Stimulated activated CD4-positive, alpha-beta T cell treated with anti-CD3 and anti-CD28 coated beads, Interleukin-4, amount 100 ng/mL, for 4 hours (primary cell): ENCODE data around the gene WDR70.

Experiments used
- DNase-seq, 2 experiments: peaks; one replicate each; pipeline ENCODE4 v3.0.0-alpha.2; 2020

Gene WDR70

DNA sequence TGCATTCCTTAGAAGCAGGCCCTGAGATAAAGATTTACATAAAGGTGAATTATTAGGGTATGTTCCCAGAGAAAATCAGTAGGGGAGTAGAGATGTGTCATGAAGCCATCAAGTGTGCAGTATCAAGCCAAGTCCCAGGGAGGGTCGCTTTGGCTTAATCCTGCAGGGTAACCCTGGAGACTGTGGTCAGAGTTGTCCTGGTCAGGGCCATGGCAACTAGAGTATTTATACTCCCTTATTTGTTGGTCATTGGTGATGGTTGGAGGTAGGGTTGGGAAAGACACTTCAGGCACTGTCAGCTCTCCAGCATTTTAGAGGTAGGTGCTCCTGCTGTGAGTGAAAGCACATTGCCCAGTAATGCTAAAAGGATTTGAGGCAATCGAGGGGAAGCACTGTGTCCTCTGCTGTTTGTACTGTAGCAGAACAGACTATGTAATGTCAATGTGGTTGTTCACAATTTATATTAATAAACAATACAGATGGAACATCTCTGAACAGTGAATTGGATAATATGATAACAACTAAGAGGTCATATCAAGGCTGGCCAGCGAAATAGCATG is 351.9 kb downstream of the WDR70 start:
- no peak for DNase-seq

DNA sequence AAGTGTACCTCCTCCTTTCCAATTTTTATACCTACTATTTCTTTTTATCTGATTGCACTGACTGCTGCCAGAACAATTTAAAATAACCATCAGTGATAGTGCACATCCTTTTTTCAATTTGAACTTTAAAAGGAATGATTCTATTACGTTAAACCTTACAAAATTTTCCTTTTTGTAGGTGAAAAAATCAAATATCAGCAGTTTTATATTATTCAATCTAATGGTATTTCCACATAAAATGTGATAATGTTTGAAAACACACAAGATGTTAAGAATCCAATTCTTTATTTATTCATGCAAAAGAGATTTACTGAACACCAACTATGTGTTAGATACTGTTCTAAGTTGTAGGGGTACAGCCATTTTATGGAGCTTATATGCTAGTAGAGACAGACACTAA is 355.0 kb downstream of the WDR70 start:
- no peak for DNase-seq

DNA sequence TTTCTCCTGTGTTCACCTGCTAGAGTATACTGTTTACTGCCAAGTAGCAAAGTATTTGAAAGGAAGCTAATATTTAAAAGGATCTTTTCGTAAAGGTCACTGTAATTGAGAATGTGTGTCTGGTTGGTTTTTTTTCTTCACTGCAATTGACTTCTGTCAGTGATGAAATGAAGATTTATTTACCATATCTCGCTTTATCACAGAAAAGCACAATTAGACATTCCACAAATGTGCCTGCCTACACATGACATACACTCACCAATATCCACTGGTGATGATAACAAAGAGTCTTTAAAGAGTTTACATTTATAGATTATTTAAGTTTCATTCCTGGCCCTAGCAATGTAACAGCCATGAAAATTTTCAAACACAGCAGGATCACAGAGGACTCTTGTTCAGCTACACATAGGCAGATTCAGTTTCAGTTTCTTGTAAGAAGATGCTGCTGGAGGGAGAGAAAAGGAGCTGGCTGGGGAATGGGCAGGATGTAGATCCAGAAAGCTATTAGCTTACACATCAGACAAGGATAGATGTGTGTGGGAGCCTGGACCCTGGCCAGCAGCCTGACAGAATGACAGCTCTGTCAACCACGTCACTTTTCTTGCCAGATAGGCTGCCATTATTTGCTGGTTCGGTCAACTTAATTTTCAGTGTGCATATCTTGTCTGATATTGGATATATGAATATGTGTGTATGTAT is 356.7 kb downstream of the WDR70 start:
- DNase-seq = no peak

DNA sequence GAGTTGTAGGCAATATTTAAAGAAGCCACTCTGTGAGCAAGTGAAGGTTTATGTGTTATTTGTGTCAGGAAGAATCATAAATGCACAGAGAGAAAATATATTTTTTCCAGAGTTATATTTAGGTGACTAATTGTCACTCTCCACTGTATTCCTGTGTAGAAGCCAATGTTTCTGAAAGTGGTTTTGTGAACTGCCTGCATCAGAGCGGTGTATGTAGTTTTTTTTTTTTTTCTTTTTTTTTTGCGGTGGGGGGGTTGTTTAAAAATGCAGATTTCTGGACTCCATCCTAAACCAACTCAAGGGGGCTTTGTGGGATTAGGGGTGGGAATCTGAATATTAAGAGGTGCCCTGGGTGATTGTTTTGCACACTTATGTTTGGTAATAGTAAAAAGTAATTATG is 357.3 kb downstream of the WDR70 start:
- no peak for DNase-seq

DNA sequence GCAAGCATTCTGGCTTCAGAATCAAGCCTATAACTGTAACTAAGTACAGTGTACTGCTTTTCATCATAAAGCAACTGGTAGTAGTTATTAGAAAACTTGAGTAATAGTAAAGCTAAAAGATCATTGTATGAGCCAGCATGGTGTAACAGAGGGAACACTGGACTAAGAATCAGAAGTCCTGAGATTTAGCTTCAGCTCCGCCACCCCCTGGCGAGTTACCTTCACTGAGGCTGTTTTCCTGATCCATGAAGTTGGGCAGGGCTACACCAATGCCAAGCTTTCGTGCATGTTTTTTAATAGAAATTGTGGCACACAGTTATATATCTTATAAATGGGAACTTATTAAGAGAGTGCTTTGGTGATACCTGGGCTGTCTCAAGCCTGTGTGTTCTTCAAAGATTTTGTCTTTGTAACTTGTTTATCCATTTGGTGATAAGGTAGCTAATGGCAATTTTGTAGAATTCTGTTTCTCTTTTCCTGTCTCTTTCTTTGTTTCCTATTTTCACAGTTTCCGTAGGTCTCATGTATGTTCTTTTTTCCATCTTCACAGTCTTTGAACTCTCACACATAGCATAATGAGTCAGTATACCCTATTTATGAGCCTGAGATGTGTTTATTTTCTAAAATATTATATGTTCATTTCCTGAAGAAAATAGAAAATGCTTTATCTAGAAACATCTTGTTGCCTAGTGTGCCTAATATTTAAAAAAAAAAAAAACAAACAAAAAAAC is 358.4 kb downstream of the WDR70 start:
- DNase-seq = no peak

DNA sequence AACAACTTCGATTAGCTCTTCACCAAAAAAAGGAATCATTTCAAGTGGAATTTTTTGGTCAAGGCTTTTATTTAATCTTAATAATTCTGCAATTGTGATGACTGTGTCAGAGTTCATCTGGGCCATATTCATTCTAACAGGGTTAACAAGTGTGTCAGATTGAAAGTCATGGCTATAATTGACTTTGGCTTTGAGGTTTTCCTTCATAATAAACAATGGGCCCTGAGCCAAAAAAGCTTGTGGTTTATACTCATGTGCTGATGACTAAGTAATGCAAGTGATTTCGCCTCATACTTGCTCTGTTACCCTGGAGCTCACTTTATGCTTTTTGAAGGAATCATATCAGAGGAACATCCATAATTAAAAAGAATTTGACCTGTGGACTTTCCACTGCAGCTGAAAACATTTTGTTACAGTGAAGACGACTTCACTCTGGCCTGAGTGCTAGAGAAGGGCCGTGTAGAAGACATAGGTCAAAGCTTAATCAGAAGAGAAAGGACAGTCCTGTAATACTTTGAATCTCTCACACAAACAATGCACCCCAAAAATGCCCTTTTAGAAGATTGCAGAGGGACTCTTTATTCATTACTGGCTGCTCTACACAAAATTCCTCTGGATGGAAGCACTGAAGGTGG is 359.1 kb downstream of the WDR70 start:
- DNase-seq = no peak

DNA sequence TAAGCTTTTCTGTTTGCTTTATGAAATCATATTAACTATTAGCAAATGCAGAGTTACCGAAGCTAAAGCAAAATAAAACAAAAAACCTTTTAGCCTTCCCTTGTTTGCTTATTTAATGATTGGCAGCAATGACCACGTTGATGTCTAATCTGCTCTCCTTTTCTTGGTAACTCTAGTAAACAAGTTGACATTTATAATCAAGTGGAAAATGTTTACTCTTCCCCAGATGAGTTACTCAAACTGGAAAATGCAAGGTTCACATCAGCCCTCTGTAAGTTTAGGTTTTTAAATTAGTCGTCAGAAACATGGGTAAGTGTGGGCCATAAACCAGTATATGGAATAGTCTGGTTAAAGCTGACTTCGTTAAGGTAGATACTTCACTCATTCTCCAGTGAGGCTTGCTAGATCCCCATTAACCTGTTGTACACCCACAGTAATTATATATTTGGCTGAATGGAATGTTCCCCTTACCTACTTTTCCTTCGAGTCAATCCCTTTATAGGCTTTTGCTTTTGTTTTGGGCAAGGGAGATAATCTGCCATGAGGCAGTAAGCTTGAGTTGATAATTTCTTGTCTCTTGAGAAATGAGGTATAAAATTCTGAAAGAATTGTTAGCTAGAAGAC is 359.9 kb downstream of the WDR70 start:
- no peak for DNase-seq

DNA sequence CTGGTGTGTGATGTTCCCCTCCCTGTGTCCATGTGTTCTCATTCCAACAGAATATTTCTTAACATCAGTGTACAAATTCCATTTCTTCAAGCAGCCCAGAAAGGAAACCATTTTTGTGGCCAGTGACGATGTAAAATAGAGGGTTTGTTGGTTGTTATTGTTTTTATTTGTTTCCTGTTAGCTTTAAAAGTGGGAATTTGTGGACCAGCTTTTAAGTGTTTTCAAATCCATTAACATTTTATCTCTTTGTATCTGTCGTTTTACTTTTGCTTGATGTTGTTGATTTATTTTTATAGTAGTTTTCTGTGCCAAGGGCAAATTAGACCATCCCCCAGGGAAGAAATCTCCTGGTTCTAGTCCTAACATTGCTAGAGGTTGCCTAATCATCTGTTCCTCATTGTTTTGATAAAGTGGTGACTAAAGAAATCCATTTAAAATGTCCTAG is 360.7 kb downstream of the WDR70 start:
- no peak for DNase-seq

DNA sequence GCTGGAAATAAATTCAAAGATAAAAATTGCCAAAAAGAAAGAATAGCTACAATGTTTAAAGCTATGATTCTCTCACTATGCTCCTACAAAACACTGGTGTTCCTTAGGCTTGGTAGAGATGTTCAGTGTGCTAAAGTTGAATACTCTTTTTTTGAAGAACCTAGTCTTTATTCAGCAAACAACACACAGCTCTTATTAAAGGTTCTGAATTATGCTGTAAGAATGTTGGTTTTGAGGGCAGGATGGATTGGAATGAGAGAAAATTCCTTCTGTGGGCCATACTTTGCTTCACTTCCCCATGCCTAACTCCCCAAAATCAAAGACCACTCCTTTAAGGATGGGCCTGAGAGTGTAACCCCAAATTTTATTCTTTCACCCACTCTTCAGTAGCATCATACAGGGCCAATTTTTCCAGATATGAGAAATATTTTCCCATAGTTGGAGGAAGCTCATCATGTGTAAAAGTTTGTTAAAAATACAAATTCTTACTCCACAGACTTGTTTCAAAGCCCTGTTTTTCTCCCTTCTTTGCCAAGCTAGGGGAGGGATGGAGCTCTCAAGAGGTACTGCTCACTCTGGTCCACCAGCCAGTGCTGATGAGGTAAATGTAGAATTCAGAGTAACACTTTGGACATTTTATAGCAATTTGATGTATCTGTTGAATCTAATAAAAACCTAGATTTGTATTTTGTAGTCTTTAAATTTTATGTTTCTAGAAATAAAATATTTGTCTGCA is 361.4 kb downstream of the WDR70 start:
- no peak for DNase-seq

DNA sequence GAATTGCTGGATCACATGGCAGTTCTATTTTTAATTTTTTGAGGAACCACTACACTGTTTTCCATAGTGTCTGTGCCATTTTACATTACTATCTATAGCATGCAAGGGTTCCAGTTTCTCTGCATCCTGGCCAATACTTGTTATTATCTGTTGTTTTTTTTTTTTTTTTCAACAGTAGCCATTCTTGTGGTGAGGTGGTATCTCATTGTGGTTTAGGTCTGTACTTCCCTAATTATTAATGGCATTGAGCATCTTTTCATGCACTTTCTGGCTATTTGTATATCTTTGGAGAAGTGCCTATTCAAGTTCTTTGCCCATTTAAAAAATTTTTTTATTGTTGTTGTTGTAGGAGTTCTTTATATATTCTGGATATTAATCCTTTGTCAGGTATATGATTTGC is 363.0 kb downstream of the WDR70 start:
- DNase-seq = no peak

DNA sequence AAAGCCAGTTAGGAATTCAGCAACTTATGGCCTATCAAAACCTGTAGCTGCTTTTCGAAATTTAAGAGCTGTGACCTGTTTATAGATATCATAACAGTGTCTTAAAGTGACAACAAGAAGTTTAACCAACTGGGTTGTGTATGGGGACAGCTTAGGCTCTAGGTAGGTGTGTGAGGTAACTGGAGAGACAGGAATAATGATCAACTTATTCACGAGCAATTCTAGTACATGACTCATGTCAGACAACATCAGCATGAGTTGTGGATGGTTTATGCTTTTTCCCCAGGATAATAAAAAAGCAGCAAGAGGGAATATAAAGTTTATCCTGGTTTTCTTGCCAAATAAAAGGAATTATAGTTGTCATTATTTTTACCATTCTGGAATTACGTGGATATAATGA is 372.1 kb downstream of the WDR70 start:
- DNase-seq = no peak

DNA sequence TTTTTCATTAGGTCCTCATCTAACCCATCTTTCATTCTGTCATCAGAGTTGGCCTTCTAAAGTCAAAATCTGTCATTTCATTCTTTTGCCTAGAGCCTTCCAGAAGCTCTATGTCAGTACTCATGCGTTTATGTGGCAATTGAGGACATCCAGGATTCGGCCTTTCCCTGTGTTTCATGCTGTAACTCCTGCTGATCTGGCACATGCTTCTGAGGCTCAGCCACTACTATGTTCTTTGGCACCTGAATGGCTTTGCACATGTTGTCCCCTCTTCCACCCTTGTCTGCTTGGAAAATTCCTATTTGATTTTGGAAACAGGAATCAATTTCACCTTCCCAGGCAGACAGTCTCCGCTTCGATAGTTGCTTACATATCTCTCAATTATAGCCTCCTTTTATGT is 375.9 kb downstream of the WDR70 start:
- DNase-seq = no peak

DNA sequence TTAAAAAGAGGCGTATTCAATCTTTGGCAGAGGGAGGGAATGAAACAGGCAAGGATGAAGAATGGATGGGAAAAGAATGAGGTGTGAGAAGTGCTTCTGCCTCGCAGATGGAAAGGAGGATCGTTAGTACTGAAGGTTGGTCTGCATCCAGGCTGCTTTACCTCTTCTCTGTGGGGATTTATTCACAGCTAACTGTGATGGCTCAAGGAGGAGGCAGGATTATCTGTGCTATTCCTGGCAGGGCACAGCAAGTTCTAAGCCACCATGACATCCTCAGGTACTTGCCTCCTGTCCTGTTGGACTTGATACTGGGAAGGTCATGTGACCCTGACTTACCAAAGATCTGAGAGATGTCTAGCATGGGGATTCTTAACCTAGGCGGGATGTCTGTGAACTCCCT is 376.5 kb downstream of the WDR70 start:
- DNase-seq = no peak

DNA sequence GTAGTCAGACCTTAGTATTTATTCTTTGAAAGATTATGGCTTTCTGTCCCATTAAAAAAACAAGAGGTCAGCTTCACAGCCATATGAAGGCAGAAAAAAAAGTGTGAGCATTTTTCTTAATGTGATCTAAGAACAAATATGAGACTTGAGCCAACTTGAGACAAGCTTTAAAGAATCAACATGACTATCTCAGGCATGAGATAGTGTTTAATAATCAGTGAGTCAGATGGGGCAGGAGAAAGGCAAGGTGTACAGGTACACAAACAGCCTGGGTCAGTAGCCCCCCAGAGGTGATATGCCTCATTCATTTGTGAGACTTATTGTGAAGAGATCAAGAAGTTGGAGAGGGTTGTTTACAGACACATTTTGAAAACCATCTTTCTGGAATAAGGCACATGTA is 377.1 kb downstream of the WDR70 start:
- no peak for DNase-seq

DNA sequence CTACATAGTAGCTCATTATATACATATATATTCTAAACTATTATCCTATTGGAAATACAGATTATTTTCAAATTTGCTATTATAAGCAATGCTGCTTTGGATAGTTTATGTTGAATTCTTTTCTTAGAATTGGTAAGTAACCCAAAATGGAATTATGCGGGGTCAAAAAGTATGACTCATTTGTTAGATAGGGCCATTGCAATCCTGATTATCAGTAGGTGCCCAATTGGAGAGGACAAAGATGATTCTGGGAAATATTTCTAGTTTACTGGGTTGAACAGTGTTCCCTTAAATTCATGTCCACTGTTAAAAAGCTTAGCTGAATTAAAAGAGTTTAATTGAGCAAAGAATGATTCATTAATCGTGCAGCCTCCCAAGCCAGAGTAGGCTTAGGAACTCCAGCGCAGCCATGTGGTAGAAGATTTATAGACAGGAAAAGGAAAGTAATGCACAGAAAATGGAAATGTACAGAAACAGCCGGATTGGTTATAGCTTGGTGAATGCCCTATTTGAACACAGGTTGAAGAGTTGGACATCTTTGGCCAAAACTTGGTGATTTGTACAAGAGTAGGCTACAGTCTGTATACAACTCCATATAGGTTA is 379.0 kb downstream of the WDR70 start:
- no peak for DNase-seq

DNA sequence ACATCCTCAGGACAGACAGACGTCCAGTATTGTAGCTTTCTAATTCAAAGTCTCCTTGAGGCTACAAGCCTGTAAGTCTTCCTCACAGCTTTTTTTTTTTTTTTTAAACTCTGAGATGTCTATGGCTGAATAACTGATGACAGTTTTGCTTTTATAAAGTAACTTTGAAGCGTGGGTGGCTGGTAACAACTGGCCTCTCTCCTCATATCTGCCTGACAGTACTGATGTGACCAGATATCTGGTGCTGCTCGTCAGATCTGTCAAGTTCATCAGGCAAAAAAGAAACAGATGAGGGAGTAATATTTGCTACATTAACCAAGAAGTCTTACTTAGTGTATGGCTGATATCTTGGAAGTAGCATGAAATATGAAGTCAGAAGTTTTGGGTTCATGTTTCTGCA is 388.1 kb downstream of the WDR70 start:
- DNase-seq = no peak

DNA sequence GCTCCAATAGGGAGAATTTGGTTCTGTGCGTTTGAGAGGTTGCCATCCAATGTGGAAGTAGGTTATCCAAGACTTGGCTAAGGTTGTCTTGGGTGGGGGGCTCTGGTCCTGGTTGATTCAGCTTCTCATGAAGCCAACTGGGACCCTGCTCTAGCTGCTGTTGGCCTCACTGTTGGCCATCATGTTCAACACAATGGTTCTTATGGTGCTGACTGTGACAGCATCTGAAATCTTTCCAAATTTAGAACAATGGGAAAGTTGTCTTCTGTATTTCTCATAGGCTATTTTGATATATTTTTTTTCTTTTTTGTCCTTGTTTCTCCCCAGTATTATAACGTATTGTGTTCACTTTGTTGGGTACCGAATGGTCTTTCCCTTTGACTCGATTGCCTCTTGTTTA is 388.8 kb downstream of the WDR70 start:
- no peak for DNase-seq

DNA sequence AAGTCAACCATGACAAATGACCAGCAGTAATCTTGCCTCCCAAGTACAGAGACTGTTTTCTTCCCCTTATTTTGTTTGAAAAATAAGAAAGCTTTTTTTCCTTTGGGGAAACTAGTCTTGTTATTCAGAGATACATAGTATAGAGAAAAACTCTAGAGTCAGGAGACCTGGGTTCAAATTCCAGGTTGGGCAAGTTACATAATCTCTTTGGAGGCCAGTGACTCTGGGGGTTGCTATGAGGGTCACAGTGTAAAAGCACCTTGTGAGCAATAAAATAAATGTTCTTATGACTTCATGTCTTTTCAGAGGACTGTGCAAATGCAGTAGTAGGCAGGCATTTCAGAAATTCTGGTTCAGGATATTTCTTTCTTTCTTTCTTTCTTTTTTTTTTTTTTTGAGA is 389.3 kb downstream of the WDR70 start:
- DNase-seq = no peak

DNA sequence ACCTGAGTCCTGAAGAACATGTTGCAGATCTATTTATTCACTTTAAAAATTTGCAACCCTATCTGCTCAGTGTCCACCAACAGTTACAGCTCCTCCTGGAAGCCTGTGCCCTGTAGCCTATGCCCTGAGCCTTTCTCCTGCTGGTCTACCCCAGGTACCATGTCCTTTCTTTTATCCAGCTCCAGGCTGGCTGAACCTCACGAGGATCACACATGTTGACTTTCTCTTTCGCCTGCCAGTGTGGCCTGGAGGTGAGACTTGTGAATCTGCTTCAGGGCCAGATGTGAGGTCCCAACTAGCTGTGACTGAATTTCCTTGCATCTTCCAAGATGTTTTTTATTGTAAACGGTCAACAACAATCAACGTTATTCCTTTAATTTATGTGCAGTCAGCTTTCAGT is 390.0 kb downstream of the WDR70 start:
- DNase-seq = no peak

DNA sequence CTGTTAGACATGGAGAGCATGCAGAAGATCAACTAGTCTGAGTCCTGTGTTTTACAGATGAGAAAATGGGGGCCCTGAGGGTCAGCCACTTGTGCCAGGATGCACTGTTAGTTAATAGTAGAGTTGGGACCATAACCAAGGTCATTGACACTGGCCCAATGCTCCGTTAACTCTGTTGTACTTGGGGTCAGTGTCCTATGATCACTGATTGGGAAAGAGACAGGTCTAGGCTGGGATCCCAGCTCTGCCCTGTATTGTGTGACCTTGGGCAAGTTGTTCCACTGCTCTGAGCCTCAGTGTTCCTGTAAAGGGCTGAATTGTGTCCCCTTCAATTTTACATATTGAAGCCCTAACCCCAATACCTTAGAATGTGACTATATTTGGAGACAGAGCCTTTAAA is 390.7 kb downstream of the WDR70 start:
- DNase-seq = no peak

DNA sequence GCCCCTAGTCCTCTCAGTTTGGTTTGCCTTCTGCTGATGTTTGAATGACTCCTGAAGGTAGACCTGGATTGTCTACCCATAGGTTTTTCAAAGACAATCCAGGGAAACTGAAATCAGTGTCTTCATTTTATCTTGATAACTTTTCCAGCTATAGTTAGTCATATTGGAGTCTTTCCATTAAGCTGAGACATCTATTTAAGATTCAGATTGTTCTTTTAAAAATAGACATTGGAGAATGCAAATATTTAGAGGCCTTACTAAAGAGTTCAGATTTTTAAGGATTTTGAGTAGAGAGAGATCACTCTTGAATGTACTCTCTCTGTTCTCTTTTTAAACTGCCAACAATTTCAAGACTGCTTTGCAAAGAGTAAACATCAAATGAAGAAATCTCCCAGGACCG is 391.7 kb downstream of the WDR70 start:
- DNase-seq = no peak

DNA sequence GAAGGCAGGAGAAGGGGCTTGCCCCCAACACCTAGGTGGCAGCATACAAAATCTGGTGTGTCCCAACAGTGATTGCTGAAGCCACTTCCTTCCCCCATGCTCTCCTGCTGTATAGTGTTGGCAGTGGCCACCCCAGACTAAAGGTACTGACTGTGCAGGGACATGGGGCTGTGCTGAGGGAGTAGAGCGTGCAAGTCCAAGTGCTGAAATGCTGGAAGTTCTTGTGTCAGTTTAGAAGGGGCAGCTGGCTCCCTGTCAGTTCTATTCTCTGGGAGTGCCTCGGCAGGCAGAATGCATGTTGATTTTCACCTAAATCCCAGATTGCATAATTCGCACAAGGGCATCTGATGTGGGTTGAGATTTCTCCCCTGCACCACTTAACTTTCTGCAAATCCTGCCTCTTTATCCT is 392.1 kb downstream of the WDR70 start:
- no peak for DNase-seq
